Trophoblast cell (in vitro differentiated cells and primary cell): ENCODE data around the gene CKM.

Source experiments
- DNase-seq, 2 donors: peaks; one replicate each; pipeline ENCODE4 v3.0.0-alpha.2; 2016
- H2AFZ ChIP-seq: 2 replicates; pipeline ENCODE4 v1.6.1; 2013; ENCODE audit warnings: low read length, moderate library complexity, mild to moderate bottlenecking; ENCODE audit not compliant: insufficient read depth, poor library complexity
- H2AK5ac ChIP-seq: 2 replicates; pipeline ENCODE4 v1.6.1; 2013; ENCODE audit warnings: mild to moderate bottlenecking, low read length
- H2BK120ac ChIP-seq: 2 replicates; pipeline ENCODE4 v1.6.1; 2013; ENCODE audit warnings: low read length, mild to moderate bottlenecking, moderate library complexity; ENCODE audit not compliant: insufficient read depth, poor library complexity
- H2BK12ac ChIP-seq: 2 replicates; pipeline ENCODE4 v1.6.1; 2013; ENCODE audit warnings: mild to moderate bottlenecking, low read length, moderate library complexity
- H2BK5ac ChIP-seq: 2 replicates; pipeline ENCODE4 v1.6.1; 2013; ENCODE audit warnings: low read length, low read depth, moderate library complexity, mild to moderate bottlenecking; ENCODE audit not compliant: poor library complexity
- H3K14ac ChIP-seq: 2 replicates; pipeline ENCODE4 v1.6.1; 2013; ENCODE audit warnings: mild to moderate bottlenecking, low read length
- H3K18ac ChIP-seq: 2 replicates; pipeline ENCODE4 v1.6.1; 2013; ENCODE audit warnings: mild to moderate bottlenecking, low read length
- H3K23ac ChIP-seq: 2 replicates; pipeline ENCODE4 v1.6.1; 2013; ENCODE audit warnings: low read length
- H3K27ac ChIP-seq: 2 replicates; pipeline ENCODE4 v1.5.1; 2013; ENCODE audit warnings: low read depth, mild to moderate bottlenecking, inconsistent platforms, low read length, moderate library complexity
- H3K27me3 ChIP-seq: 2 replicates; pipeline ENCODE4 v1.6.1; 2013; ENCODE audit warnings: inconsistent platforms, mild to moderate bottlenecking, low read length, moderate library complexity; ENCODE audit not compliant: insufficient read depth
- H3K36me3 ChIP-seq, 2 experiments: 1 replicate in 1 of 2; 2 replicates in 1 of 2; pipeline ENCODE4 v1.6.1; 2013; ENCODE audit warnings: low read length in 2 of 2, mild to moderate bottlenecking in 2 of 2, moderate library complexity in 1 of 2; ENCODE audit not compliant: insufficient read depth in 2 of 2, control insufficient read depth in 1 of 2
- H3K4ac ChIP-seq: 2 replicates; pipeline ENCODE4 v1.6.1; 2013; ENCODE audit warnings: low read depth, mild to moderate bottlenecking, low read length, moderate library complexity
- H3K4me1 ChIP-seq, 2 experiments: 1 replicate in 1 of 2; 2 replicates in 1 of 2; pipeline ENCODE4 v1.6.1; 2013; ENCODE audit warnings: low read length in 2 of 2, mild to moderate bottlenecking in 2 of 2, moderate library complexity in 1 of 2; ENCODE audit not compliant: insufficient read depth in 2 of 2, control insufficient read depth in 1 of 2
- H3K4me2 ChIP-seq: 2 replicates; pipeline ENCODE4 v1.6.1; 2013; ENCODE audit warnings: inconsistent platforms, mild to moderate bottlenecking, low read length, moderate library complexity
- H3K4me3 ChIP-seq: 2 replicates; pipeline ENCODE4 v1.5.1; 2013; ENCODE audit warnings: mild to moderate bottlenecking, low read depth, low read length, inconsistent platforms
- H3K79me1 ChIP-seq: one replicate; pipeline ENCODE4 v1.6.1; 2013; ENCODE audit warnings: low read length
- H3K79me2 ChIP-seq: 2 replicates; pipeline ENCODE4 v1.6.1; 2013; ENCODE audit warnings: low read length, mild to moderate bottlenecking; ENCODE audit not compliant: control insufficient read depth, insufficient read depth, poor library complexity
- H3K9ac ChIP-seq: 2 replicates; pipeline ENCODE4 v1.6.1; 2013; ENCODE audit warnings: mild to moderate bottlenecking, low read length
- H3K9me3 ChIP-seq: 2 replicates; pipeline ENCODE4 v1.6.1; 2013; ENCODE audit warnings: low read depth, mild to moderate bottlenecking, control low read depth, inconsistent platforms, low read length; ENCODE audit not compliant: insufficient read depth
- H4K12ac ChIP-seq: 2 replicates; pipeline ENCODE4 v1.6.1; 2013; ENCODE audit warnings: low read depth, mild to moderate bottlenecking, low read length, moderate library complexity
- H4K8ac ChIP-seq: 2 replicates; pipeline ENCODE4 v1.6.1; 2013; ENCODE audit warnings: low read depth, mild to moderate bottlenecking, low read length, moderate library complexity
- H4K91ac ChIP-seq: one replicate; pipeline ENCODE4 v1.6.1; 2013; ENCODE audit warnings: low read depth, mild to moderate bottlenecking, low read length, moderate library complexity
- WGBS: extraction: QIAGEN DNeasy Blood & Tissue Kit; methylation state at CpG from one replicate; pipeline ENCODE4 v1.1.7; 2013; ENCODE audit warnings: missing lambda C conversion rate; ENCODE audit not compliant: insufficient read length, insufficient coverage; ENCODE audit errors: extremely low coverage; 5-methylcytosine and 5-hydroxymethylcytosine counted together

Gene CKM

GRCh38 chr19:45323671-45324081 is 1.0 kb upstream of the CKM start:
- DNase-seq = no peak
- Histone ChIP-seq H3K14ac (no peak overlapping the region), H2BK120ac (no peak overlapping the region), H3K4me3 (no peak overlapping the region), H2AK5ac (no peak overlapping the region), H3K27me3 (peaks cover 4% of the 10 kb centered on the region), H4K12ac (no peak overlapping the region), H3K36me3 (no peaks in the 10 kb centered on the region), H2AFZ (no peak overlapping the region), H3K79me2 (no peaks in the 10 kb centered on the region), H3K23ac (no peak overlapping the region), H3K9ac (no peak overlapping the region), H3K4ac (no peak overlapping the region), H2BK12ac (no peak overlapping the region), H3K4me2 (peak overlapping the region; percentile 61), H2BK5ac (no peak overlapping the region), H4K91ac (no peak overlapping the region), H3K4me1 (peaks cover 0 to 5% of the 10 kb centered on the region in 2 experiments), H4K8ac (peak overlapping the region; percentile 17), H3K27ac (no peak overlapping the region), H3K18ac (no peak overlapping the region), H3K79me1 (no peaks in the 10 kb centered on the region), H3K9me3 (no peaks in the 10 kb centered on the region)
- no CpG with 5 or more reads among the region's 30 CpGs for WGBS

- H4K12ac ChIP-seq = no peak overlapping the region
- H3K79me2 ChIP-seq = no peaks in the 10 kb centered on the region
- no peak overlapping the region for H3K4ac ChIP-seq
- WGBS = no CpG with 5 or more reads among the region's 11 CpGs
- no peak overlapping the region for H3K18ac ChIP-seq
- H3K27me3 ChIP-seq = peaks cover 4% of the 10 kb centered on the region
- no peak overlapping the region for H3K9ac ChIP-seq
- H2BK120ac ChIP-seq = no peak overlapping the region
- no peak overlapping the region for H3K23ac ChIP-seq
- no peak overlapping the region for H4K8ac ChIP-seq
- no peak overlapping the region for H3K4me3 ChIP-seq
- H2AFZ ChIP-seq = no peak overlapping the region
- H3K36me3 ChIP-seq = no peaks in the 10 kb centered on the region
- no peak overlapping the region for H3K27ac ChIP-seq
- no peak for DNase-seq
- H2AK5ac ChIP-seq = no peak overlapping the region
- no peaks in the 10 kb centered on the region for H3K79me1 ChIP-seq
- no peak overlapping the region for H3K14ac ChIP-seq
- no peak overlapping the region for H4K91ac ChIP-seq
- H2BK5ac ChIP-seq = no peak overlapping the region
- no peak overlapping the region for H3K4me2 ChIP-seq
- no peaks in the 10 kb centered on the region for H3K9me3 ChIP-seq
- H2BK12ac ChIP-seq = no peak overlapping the region
- peaks cover 0 to 5% of the 10 kb centered on the region in 2 experiments for H3K4me1 ChIP-seq
Observed at GRCh38 chr19:45322311-45322710, 364 bp downstream of the CKM start.

- no peak overlapping the region for H3K18ac ChIP-seq
- H4K12ac ChIP-seq = no peak overlapping the region
- peaks cover 0 to 5% of the 10 kb centered on the region in 2 experiments for H3K4me1 ChIP-seq
- H2AFZ ChIP-seq = no peak overlapping the region
- no peak overlapping the region for H3K14ac ChIP-seq
- no peak overlapping the region for H4K8ac ChIP-seq
- H3K36me3 ChIP-seq = no peaks in the 10 kb centered on the region
- no peak overlapping the region for H3K9ac ChIP-seq
- no CpG with 5 or more reads among the region's 7 CpGs for WGBS
- H3K4me3 ChIP-seq = no peak overlapping the region
- no peak overlapping the region for H2BK12ac ChIP-seq
- no peak overlapping the region for H3K4me2 ChIP-seq
- H2BK120ac ChIP-seq = no peak overlapping the region
- no peak overlapping the region for H3K23ac ChIP-seq
- H4K91ac ChIP-seq = no peak overlapping the region
- no peak for DNase-seq
- H2AK5ac ChIP-seq = no peak overlapping the region
- no peak overlapping the region for H3K4ac ChIP-seq
- H3K27me3 ChIP-seq = peaks cover 4% of the 10 kb centered on the region
- no peak overlapping the region for H3K27ac ChIP-seq
- no peaks in the 10 kb centered on the region for H3K9me3 ChIP-seq
- no peaks in the 10 kb centered on the region for H3K79me2 ChIP-seq
- H2BK5ac ChIP-seq = no peak overlapping the region
- H3K79me1 ChIP-seq = no peaks in the 10 kb centered on the region
Observed at GRCh38 chr19:45321848-45322247, 827 bp downstream of the CKM start.

- no peak overlapping the region for H3K27ac ChIP-seq
- H3K79me1 ChIP-seq = no peaks in the 10 kb centered on the region
- no peak overlapping the region for H3K23ac ChIP-seq
- H3K36me3 ChIP-seq = no peaks in the 10 kb centered on the region
- no peak overlapping the region for H4K91ac ChIP-seq
- no peaks in the 10 kb centered on the region for H3K9me3 ChIP-seq
- no CpG with 5 or more reads among the region's 12 CpGs for WGBS
- no peak overlapping the region for H4K12ac ChIP-seq
- DNase-seq = no peak
- H2BK12ac ChIP-seq = no peak overlapping the region
- H3K4me2 ChIP-seq = no peak overlapping the region
- H3K4me1 ChIP-seq = peaks cover 0 to 2% of the 10 kb centered on the region in 2 experiments
- H3K14ac ChIP-seq = no peak overlapping the region
- no peak overlapping the region for H3K4me3 ChIP-seq
- no peak overlapping the region for H2BK5ac ChIP-seq
- H2AFZ ChIP-seq = no peak overlapping the region
- H2BK120ac ChIP-seq = no peak overlapping the region
- no peak overlapping the region for H3K4ac ChIP-seq
- no peak overlapping the region for H3K9ac ChIP-seq
- no peak overlapping the region for H4K8ac ChIP-seq
- peaks cover 4% of the 10 kb centered on the region for H3K27me3 ChIP-seq
- H3K79me2 ChIP-seq = no peaks in the 10 kb centered on the region
- no peak overlapping the region for H2AK5ac ChIP-seq
- no peak overlapping the region for H3K18ac ChIP-seq
Observed at GRCh38 chr19:45320997-45321775, 1.5 kb downstream of the CKM start.
